ENCODE data around the gene HNRNPA2B1. TPM values are rescaled to one million over a fixed set of nuclear protein-coding genes. Genes with fewer than 3 reads are reported as not detected.
A peak's percentile ranks its signal among the peaks of the same experiment; 100 is the strongest.

The HNRNPA2B1 gene
- total RNA-seq, result 128 and 135 TPM in 2 replicates

- DNase-seq (ENCODE audit: low read depth), result peak; percentile 98
- H3K4me3 ChIP-seq (ENCODE audit: low read depth, low read length), result peak within 1 kb of the TSS; percentile 97
- TF ChIP-seq CTCF (IDR thresholded peaks at IDR 0.05; ENCODE audit: insufficient read depth, low read depth, low read length), result no peak
Observed at GRCh38 chr7:26200444-26201246, at the start of gene HNRNPA2B1. TSS of gene HNRNPA2B1 (minus strand) at chr7:26200746. CDS start at chr7:26200577, 169 bp downstream.

GRCh38 chr7:26250239-26250638 lies 49.7 kb upstream of the HNRNPA2B1 start:
- H3K4me3 ChIP-seq (ENCODE audit: low read depth, low read length), result no peak overlapping the region
- TF ChIP-seq CTCF (IDR thresholded peaks at IDR 0.05; ENCODE audit: insufficient read depth, low read depth, low read length), result no peak
- no peak for DNase-seq (ENCODE audit: low read depth)

- H3K4me3 ChIP-seq (ENCODE audit: low read depth, low read length), result no peak overlapping the region
- TF ChIP-seq CTCF (IDR thresholded peaks at IDR 0.05; ENCODE audit: insufficient read depth, low read depth, low read length), result no peak
- no peak for DNase-seq (ENCODE audit: low read depth)
Observed at GRCh38 chr7:26245150-26245549, 44.6 kb upstream of the HNRNPA2B1 start.

- DNase-seq (ENCODE audit: low read depth), result no peak
- no peak overlapping the region for H3K4me3 ChIP-seq (ENCODE audit: low read depth, low read length)
- TF ChIP-seq CTCF (IDR thresholded peaks at IDR 0.05; ENCODE audit: insufficient read depth, low read depth, low read length), result no peak
Observed at GRCh38 chr7:26238032-26238431, 37.5 kb upstream of the HNRNPA2B1 start.

GRCh38 chr7:26237035-26237807 lies 36.7 kb upstream of the HNRNPA2B1 start:
- no peak for DNase-seq (ENCODE audit: low read depth)

More at GRCh38 chr7:26237035-26237807, 36.7 kb upstream of the HNRNPA2B1 start:
- no peak for TF ChIP-seq CTCF (IDR thresholded peaks at IDR 0.05; ENCODE audit: insufficient read depth, low read depth, low read length)
- no peak overlapping the region for H3K4me3 ChIP-seq (ENCODE audit: low read depth, low read length)
